HG03442 (cell line): ENCODE data around the gene KCNK17.

Source experiments
- ATAC-seq: cut with Tn5 transposase; IDR thresholded peaks from one replicate; pipeline ENCODE4 v1.9.1; 2021; ENCODE audit warnings: mild to moderate bottlenecking, moderate library complexity; ENCODE audit not compliant: unreplicated experiment

The KCNK17 gene, protein sequence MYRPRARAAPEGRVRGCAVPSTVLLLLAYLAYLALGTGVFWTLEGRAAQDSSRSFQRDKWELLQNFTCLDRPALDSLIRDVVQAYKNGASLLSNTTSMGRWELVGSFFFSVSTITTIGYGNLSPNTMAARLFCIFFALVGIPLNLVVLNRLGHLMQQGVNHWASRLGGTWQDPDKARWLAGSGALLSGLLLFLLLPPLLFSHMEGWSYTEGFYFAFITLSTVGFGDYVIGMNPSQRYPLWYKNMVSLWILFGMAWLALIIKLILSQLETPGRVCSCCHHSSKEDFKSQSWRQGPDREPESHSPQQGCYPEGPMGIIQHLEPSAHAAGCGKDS

DNA sequence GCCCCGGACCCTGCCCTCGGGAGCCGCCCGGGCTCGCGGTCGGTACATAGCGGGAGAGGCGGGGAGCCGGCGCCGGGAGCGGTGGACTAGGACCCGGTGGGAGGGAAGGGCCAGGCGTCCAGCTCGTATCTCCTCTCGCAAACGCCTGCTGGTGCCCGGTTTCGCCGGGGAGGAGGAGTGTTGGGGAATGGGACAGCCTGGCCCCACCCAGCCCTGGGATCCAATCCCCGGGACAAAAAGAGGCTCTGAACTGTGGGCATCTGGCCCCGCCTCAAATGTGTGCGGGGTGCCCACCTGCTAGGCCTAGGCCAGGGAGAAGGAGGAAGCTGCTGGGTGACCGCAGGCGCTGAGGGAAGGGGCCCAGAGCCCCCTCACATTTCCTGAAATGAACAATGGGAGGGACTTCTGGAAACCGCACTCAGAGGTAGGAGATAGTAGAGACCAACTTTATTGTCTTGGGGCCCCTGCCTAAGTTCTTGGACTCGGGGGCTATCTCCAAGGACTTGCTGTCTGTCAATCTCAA is at the start of gene KCNK17:
TSS of gene KCNK17 (minus strand) at position 147 of the 523 bp plus-strand sequence. CDS start at position 48, 99 bp downstream.
- no peak for ATAC-seq

DNA sequence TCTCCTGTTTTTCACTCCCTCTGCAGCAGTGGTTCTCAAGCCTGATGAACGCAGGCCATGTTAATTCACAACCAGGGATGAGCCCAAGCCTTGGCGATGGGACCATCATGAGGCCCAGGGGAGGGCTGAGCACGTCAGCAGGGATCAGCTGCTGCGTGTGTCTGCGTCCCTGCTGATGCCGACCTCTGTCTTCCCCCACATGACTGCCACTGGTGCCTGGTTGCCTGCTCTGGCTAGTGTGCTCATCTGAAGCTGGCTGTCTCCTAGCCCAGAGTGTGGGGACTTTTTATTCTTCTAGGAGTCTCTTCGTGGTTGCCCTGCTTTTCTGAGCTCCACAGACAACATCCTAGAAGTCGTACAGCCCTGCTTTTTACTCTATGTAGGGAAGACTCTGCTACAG is 49.1 kb upstream of the KCNK17 start:
- no peak for ATAC-seq

DNA sequence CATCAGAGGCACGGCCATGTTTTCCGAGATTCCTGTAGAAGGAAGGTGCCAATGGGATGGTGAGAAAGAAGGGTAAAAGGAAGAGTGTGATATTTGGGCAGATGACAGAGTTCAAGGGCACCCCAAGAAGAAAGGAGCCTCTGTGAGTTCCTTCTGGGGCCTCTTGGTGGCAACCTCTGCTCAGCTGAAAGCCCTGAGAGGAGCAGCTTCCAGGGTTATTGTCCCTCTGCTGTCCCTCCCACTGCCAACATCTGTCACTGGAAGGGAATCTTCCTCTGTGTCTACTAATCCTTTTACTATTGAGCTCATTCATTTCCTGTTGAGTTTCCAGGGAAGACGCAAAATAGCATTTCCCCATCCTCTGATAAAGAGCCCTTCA is 48.3 kb upstream of the KCNK17 start:
- no peak for ATAC-seq

DNA sequence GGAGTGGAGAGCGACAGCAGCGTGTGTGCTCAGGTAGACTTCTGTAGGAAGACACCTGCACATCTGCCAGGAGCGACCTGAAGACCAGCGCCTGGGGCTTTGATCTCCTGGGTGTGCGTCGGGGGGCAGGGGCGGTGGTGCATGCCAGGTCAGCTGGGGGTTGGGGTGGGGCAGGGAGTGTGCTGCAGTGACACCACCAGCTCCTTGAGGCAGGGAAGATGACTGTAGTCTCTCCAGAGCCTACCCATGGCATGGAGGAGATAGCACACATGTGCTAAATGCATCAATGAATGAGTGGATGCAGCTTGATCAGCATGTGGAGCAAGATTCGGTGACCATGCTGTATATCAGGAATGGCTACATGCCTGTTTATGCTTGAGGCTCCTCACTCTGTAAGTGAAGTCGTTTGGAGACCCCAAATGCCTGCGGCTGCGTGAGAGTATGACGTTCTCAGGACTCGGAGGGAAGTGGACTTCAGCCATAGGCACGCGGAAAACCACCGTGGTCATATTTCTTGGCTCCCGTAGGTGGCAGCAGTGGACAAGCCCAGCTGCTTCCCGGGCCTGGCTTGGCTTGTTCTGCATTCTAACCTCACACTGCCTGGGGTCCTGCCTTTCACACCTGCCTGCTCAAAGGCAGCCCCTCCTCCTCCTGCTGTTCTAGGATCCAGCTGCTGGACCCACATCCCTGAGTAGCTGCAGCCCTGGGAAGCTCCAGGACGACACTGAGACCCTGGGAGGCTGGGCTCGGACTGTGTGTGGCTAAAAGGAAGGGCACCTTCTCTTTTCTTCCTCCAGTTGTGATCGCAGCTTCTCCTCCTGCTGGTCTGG is 47.7 kb upstream of the KCNK17 start:
- no peak for ATAC-seq

DNA sequence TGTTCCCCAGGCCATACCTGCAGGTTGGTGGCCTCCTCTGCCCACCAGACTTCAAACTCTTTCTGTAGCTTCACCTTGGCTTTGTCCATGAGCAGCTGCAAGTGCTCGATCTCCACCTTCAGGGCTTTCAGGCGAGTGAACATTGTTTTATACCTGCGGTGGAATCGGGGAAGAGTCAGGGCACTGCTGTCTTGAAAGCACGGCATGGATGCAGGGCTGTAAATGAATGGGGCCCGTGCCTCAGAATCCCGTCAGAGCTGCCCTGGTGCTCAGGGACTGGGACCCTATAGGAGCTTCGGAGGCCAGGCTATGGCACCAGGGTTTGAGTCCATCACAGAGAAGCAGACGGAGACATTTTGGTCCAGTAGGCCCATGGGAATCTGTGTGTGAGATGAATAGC is 46.2 kb upstream of the KCNK17 start:
- ATAC-seq, result no peak

DNA sequence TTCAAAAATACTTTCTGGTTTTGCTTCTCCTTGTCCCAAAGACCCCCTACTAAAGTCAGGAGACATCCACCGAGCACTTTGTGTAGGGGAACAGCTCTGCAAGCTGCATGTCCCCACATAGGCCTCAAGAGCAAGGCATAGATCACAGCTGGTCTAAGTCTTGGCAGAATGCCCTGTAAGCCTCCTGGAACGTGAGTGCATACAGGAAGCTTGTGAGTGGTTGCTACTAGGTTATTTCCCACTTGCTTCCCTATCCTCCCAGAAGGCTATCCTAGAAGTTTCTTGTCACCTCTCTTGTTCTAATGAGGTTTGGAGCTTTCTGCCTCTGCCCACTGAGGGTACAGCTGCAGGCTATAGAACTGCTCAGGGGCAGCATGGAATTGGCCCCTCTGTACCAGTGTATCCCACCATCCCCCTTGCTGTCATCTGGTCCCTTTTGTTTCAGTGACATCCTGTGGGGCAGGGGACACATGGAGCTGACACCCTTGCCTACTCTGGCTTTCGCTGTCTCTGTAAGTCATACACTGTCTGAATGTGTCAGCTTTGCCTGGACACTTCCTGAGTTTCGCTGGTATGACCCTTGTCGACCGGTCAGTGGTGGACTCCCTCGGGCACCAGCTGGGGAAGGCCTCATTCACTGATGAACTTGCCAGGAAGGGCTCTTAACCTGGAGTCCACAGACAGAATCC is 43.9 kb upstream of the KCNK17 start:
- ATAC-seq, result no peak

DNA sequence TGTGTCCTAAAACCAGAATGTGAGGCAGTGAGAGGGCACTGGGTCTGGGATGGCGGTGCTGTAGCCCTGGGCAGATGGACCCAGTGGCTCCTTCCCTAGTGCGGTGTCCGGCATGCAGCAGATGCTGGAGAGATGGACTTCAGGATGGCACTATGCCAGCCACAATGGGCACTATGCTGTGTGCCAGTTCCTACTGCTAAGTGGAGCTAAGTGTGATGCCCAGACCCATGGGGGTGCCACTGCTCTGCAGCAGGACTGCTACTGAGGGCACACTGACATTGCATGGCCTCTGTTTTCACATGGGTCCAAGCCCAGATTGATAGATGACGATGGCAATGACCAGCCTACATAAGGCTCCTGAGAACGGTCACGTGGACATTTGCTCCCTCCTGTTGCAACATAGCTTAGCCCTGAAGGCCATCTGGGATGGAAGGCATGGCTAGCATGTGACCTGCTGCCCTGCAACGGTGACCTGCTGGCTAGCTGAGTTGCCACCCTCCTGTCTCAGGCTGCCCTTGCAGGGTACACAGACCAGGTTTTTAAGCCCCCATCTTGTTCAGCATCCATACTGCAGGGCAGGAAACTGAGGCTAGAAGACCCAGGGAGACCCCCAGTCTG is 39.6 kb upstream of the KCNK17 start:
- no peak for ATAC-seq

DNA sequence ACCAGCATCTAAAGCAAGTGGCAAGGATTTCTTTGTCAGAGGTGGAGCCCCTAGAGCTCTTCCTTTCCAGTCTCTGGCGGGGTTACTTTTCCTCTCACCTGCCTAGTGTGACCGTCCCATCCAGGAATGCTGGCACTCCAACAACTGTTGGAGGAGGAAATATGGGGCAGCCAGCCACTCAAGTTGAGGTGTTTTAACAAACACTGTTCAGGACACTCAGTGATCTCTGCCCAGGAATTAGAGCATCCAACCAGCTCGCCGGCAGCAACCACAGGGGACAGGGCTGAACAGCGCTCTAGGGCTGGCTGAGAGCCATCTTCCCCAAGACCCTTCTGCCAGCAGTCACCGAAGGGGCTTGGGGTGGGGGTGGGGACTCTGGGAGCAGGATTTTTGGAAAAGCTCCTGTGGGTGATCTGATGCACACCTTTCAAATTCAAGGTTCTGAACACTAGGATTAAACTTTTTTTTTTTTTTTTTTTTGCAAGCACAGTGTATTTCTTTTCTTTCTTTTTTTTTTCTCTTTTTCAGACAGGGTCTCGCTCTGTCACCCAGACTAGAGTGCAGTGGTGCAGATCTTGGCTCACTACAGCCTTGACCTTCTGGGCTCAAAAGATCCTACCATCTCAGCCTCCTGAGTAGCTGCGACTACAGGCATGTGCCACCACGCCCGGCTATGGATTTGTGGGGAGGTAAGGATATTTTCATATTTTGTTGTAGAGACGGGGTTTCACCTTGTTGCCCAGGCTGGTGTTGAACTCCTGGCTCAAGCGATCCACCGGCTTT is 36.7 kb upstream of the KCNK17 start:
- ATAC-seq, result no peak

DNA sequence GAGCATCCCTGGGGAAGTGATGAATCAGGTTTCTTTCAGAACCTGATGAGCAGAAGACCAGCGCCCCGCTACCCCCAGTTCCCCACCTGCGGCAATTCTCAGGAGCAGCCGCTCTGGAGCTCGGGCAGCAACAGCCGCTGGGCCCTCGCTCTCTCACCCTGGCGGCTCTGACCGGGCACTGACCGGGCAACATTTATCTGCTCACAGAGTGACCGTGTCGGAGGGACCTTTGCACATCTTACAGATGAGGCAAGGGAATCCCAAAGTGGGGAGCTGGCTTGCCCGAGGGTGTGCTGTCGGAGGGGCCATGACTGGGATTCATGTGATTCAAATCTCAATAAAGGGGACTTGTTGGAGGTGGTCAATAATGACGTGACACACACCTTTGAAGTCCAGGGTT is 34.5 kb upstream of the KCNK17 start:
- ATAC-seq, result no peak

DNA sequence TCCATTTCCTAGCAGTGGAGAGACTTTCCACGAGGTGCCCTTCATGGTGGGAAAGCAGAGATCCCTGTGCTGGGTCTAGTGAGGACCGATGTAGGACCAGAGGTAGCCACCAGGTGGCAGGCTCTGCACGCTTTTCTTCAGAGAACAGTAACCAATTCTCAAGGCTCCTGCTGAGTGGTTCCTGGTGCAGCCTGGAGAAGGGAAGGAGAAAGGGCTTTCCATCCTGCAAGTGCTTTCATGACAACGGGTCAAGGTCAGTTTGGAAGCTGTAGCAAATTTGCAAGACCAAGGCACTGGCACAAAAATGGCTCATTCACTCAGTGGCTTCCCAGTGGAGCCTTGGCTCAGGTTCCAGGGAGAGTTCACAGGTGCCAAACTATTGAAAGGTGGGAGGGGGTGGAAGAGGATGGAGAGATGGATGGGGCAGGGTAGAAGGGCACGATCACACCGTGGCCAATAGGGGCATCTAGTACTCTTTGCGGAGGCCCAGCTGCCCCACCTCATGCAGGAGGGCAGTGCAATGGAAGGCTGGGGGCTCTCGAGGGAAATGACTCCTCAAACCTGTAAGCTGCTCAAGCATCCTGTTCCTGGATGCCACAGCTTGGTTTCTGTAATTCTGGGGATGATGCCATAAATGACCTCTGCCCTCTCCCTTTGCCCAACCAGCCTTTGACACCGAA is 33.8 kb upstream of the KCNK17 start:
- no peak for ATAC-seq

DNA sequence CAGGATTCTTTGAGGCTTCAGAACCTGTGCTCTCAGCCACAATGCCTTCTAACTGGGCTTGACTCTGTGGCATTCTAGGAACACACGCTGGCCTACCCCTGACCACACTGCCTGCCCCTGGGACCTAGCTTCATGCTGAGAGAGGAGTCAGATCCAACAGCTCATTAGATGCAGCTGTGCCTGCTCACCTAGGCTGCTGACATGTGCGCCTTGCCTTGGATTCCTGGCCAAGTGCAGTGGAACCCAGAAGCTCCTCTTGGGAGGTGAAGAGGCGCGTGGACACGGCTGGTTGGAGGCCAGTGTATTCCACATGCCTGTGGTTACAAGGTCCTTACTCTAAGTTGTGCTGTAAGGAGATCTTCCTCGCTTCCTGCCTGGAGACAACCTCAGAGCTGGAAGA is 33.0 kb upstream of the KCNK17 start:
- no peak for ATAC-seq

DNA sequence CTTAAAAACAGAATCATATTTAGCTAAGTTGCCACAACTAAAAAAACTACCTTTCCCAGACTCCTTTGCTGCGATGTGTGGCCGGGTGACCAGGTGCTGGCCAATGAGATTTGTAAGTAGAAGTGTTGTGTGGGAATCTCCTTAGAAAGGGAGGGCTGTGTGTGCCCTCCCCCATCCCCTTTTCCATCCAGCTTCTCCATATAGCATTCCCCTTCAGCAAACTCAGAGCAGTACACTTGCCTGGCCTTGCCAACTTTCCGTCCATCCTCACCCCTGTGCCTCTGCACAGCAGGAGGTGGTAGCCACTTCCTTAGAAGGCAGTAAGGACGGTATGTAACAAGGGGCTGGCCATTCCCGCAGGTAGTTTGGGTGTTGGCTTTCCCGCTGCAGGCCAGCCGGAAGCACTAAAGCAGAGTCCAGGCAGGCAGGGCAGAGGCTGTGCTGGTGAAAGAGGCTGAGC is 30.6 kb upstream of the KCNK17 start:
- no peak for ATAC-seq

DNA sequence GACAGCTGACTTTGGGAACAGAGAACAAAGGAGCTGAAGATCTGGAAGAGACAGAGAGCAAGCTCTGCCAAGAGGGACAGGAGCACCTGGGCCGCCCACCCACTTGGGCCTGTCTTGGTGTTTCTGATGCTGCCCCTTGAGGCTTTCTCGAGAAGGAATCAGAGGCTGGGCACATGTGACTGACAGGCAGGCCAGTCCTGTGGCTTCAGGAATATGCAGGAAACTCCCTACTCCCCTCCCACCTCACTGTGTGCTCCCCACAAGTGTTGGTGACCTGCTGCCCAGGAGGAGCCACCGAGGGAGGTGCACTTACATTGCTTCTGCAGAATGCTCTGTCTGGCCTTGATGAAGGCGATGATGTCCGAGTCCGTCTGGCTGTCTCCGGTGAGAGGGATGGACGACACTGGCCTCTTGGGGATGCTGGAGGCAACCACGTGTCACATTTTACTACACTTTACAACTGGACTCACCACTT is 29.2 kb upstream of the KCNK17 start:
- no peak for ATAC-seq

DNA sequence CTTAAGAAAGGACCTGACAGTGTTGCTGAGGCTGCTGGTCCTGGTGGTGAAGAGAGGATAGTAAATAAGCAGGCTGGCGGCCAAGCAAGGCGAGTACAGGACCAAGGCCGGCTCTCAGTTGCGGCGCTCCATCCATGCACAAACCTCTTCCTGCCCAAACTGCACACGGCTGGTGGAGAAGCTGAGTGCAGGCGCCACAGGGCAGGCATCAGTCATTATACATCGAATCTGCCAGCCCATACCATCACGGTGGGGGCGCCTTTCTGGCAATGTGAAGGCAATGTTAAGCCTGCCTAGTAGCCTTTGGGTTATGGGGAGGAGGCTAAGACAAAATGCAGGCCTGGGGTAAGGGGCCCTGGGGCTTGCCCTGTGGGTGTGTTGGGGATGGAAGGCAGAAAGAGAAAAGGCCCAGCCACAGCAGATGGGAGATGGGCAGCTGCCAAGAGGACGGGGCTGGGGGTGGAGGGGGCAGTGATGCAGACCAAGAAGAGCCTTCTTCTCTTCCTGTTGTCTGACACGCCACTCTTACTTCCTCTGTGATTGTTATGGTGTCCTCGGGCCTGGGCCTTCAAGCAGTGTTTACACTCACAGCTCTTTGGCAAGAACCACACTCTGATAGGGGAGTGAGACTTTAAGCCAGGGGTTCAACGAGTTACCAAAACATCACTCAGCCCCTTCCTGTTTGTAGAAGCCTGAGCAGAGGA is 28.6 kb upstream of the KCNK17 start:
- ATAC-seq, result no peak

DNA sequence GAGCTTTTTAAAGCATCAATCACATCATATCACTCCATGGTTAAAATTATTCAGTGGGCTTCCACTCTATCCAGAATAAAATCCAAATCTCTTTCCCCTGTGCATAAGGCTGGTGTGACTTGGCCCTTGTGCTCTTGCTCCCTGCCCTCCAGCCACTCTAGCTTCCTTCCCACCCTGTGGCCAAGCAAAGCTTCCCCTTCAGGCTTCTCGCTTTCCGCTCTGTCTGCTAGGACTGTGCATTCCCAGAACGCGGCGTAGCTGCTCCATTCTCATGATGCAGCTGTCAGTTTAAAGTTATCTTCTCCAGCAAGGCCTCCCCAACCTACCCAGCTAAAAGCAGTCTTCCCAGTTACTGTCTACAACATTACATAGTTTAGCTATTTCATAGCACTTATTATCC is 27.7 kb upstream of the KCNK17 start:
- no peak for ATAC-seq

DNA sequence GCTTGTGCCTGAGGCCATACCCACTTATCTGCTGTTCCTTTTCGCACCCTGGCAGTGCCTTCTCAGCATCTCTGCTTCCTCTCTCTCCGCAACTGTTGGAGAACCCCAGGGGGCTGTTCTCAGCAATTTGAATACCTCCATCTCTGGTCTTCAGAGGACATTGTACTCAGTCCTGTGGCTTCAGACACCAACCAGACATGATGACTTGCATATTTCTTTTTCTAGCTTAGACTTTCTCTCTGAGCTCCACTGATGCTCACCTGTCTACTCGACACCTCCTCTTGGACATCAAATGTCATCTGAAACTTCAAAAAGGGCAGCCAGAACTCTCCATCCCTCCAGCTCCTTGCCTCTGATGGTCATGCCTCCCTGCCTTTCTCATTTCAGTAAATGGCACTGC is 27.1 kb upstream of the KCNK17 start:
- no peak for ATAC-seq

DNA sequence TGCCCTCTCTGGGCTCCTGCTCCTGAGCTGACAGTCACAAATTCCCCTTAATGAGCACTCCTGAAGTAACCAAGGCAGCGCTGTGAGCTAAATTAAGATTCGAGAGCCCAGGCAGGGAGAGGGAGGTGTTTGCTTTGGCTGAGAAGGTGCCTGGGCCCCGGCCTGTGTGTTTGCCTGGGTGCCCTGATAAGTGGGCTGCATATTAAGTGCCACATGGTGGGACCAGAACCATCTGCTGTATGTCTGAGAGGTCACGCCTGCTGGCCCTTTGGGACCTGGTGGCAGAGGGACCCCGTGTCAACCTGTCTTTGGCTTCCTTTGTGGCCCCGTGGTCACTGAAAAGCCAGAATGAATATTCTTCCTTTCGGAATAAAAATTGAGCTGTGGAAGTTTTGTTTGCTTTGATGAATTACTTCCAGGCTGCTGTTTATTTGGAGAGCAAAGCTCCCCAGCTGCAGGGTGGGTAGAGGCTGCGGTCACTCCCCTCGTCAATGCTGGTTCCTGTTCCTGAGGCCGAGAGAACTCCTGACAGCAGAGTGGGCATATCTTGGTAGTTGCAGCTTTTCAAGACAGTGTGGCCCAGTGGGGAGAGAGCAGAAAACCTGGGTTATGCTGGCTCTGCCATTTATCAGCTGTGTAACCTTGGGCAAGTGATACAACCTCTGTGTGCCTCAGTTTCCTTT is 25.8 kb upstream of the KCNK17 start:
- ATAC-seq, result no peak

DNA sequence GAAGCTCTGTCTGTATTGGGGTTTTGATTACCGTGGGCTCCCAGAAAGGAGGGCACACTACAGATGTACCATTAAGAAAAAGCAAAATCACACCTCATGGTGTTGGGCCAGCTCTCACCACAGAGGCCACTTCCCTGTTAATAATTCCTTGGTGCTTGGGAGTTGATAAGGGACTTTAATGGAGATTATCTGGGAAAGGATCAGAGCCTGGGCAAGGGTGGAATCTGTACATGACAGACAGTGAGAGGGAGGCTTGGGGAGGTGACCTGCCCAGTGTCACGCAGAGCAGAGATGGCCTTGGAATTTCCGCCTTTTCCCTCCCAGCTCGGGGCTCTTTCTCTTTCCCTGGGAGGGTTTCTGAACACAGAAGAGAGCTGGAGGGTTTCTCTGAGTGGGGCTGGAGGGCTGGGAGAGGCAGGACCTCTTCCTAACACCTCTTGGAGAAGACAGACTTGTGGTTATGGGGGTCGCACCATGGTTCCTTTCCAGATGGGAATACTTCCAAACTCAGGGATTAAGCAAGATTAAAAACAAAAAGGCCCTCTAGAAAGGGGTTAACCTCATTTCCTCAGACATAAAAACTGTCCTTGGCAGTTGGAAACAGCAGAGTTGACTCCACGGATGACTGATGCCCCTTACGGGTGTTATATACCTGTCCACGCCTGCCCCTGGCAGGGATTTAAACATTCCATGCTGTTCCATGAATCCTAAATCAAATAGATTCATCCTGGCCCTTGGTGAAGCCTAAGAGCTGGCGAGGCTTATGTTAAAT is 25.1 kb upstream of the KCNK17 start:
- ATAC-seq, result no peak
